Prostate gland (tissue), 2 donors: ENCODE results near the gene NSD2. TPM values are rescaled to one million over a fixed set of nuclear protein-coding genes. Genes with fewer than 3 reads are reported as not detected.

Experiments
- DNase-seq: peaks from one replicate; pipeline ENCODE4 v3.0.0-alpha.2; 2019; ENCODE audit warnings: low spot score
- H3K27ac ChIP-seq, 2 donors: fragments of 200-600 bp; sonication (generic); 2 replicates each; pipeline ENCODE4 v1.5.1; 2017 to 2019
- H3K27me3 ChIP-seq: fragments of 200-600 bp; sonication (generic); replicated peaks from 2 replicates; pipeline ENCODE4 v1.5.1; 2019; ENCODE audit not compliant: insufficient read depth
- H3K36me3 ChIP-seq, 2 donors: fragments of 200-600 bp; sonication (generic); 1 replicate in 1 of 2; 2 replicates in 1 of 2; pipeline versions ENCODE4 v1.5.1 to v1.8.1; 2017 to 2019
- H3K4me1 ChIP-seq: fragments of 200-600 bp; sonication (generic); replicated peaks from 2 replicates; pipeline ENCODE4 v1.5.1; 2019
- H3K4me3 ChIP-seq, 2 donors: fragments of 200-600 bp; sonication (generic); 2 replicates each; pipeline ENCODE4 v1.5.1; 2017 to 2019
- H3K9me3 ChIP-seq: fragments of 200-600 bp; sonication (generic); 2 replicates; pipeline ENCODE4 v1.5.1; 2017
- POLR2A ChIP-seq: fragments of 450-650 bp; IDR thresholded peaks from one replicate; pipeline ENCODE4 v1.6.1; 2016; ENCODE audit warnings: antibody characterized with exemption, mild to moderate bottlenecking
- POLR2AphosphoS5 ChIP-seq: sonication (generic); formaldehyde crosslinking; IDR thresholded peaks from one replicate; pipeline ENCODE4 v1.6.1; 2017; ENCODE audit warnings: antibody characterized with exemption
- WGBS: methylation state at CpG from one replicate; pipeline ENCODE4 v1.1.5; 2018; 5-methylcytosine and 5-hydroxymethylcytosine counted together
- intact Hi-C: fragments of 100-400 bp; cut with DNase I; formaldehyde crosslinking; loops from one replicate; pipeline ENCODE4 v1.14.2; 2022
- total RNA-seq, 2 donors: library from RNA; depleted of rRNA; stranded (reverse); fragments of >200 nt; gene quantifications; one replicate each; pipeline ENCODE4 v1.1.0, GENCODE V29; 2016
- TF ChIP-seq, protein P1 (sequence below), 4 experiments: fragments of 200-600 bp in 2 of 4; fragments of 450-650 bp in 2 of 4; sonication (generic) in 2 of 4; IDR thresholded peaks; 1 replicate in 3 of 4; 2 replicates in 1 of 4; pipeline ENCODE4 v1.5.1; 2016 to 2019; ENCODE audit warnings: antibody characterized with exemption in 4 of 4, mild to moderate bottlenecking in 2 of 4, moderate library complexity in 2 of 4

Gene NSD2
- total RNA-seq, 2 donors from 2014 or later = 18.0 to 75.0 TPM

DNA sequence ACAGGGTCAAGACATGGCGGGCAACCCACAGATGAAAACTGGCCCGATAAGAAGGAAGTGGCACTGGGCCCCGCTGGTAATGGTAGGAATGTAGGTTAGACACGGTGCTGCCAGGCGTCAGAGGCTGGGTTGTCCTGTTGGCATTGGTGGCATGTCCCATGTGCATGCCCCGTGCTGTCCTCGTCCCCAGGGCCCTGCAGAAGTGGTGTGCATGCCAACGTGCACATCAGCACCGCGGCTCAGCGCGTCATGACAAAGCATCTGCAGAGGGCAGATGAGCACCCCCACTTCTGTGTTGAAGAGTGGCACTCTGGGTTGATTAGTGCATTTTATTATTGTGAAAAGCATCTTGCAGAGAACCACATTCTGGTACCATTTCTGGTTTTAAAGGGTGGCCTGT lies 102.0 kb downstream of the NSD2 start:
- H3K36me3 ChIP-seq = no peaks in the 10 kb centered on the region
- no peak overlapping the region for H3K4me3 ChIP-seq
- WGBS = 92% methylated on average over 12 of the region's 12 CpGs
- no peaks in the 10 kb centered on the region for H3K9me3 ChIP-seq
- H3K27ac ChIP-seq = no peak overlapping the region
- DNase-seq = no peak
- H3K4me1 ChIP-seq = no peaks in the 10 kb centered on the region
- TF ChIP-seq, protein P1, sequence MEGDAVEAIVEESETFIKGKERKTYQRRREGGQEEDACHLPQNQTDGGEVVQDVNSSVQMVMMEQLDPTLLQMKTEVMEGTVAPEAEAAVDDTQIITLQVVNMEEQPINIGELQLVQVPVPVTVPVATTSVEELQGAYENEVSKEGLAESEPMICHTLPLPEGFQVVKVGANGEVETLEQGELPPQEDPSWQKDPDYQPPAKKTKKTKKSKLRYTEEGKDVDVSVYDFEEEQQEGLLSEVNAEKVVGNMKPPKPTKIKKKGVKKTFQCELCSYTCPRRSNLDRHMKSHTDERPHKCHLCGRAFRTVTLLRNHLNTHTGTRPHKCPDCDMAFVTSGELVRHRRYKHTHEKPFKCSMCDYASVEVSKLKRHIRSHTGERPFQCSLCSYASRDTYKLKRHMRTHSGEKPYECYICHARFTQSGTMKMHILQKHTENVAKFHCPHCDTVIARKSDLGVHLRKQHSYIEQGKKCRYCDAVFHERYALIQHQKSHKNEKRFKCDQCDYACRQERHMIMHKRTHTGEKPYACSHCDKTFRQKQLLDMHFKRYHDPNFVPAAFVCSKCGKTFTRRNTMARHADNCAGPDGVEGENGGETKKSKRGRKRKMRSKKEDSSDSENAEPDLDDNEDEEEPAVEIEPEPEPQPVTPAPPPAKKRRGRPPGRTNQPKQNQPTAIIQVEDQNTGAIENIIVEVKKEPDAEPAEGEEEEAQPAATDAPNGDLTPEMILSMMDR (IDR thresholded peaks at IDR 0.05) = no peak
- TF ChIP-seq POLR2A (no peak), POLR2AphosphoS5 (no peak)
- H3K27me3 ChIP-seq = no peaks in the 10 kb centered on the region
- intact Hi-C loops = no loop called here

DNA sequence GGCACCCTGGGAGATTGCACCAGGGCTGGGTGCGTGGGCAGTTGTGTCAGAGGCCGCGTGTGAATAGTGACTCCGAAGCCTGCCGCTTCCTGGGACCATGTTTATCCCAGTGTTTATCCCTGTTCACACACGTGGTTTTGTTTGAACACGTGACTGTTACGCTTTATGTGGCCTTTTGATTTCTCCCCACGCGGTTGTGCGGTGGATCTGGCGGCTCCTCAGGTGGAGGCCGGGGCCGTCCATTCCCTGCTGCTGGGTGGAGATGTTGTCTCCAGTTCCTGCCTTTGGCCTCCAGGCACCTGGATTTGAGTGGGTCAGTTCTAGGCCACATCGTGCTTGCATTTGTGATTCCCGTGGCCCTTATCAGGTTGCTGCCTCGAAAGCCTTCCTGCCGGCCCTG lies 102.5 kb downstream of the NSD2 start:
- TF ChIP-seq, protein P1 (IDR thresholded peaks at IDR 0.05) = no peak
- TF ChIP-seq POLR2A = no peak
- no peak for TF ChIP-seq POLR2AphosphoS5

DNA sequence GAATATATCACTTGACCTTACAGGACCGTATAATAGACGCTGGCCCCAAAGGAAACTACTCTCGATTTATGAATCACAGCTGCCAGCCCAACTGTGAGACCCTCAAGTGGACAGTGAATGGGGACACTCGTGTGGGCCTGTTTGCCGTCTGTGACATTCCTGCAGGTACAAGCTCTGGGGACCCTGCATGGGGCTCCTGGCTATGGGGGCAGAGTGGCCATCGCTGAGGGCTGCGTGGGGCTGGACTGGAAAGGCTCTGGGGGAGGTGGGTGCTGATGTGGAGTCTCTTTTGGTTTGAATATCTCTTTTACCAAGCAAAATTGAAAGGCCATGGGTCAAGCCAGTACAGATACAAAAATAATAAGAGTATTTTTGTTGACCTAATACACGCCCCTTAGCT lies 103.6 kb downstream of the NSD2 start:
- Histone ChIP-seq H3K4me1 (no peaks in the 10 kb centered on the region), H3K36me3 (no peaks in the 10 kb centered on the region), H3K9me3 (no peaks in the 10 kb centered on the region), H3K27me3 (no peaks in the 10 kb centered on the region), H3K4me3 (no peak overlapping the region), H3K27ac (no peak overlapping the region)
- DNase-seq = no peak
- intact Hi-C loops = no loop called here
- TF ChIP-seq POLR2A (no peak), POLR2AphosphoS5 (no peak)
- TF ChIP-seq, protein P1 (IDR thresholded peaks at IDR 0.05) = no peak
- WGBS = 94% methylated on average over 8 of the region's 8 CpGs

More for the DNA sequence above, 102.5 kb downstream of the NSD2 start:
- H3K4me1 ChIP-seq = no peaks in the 10 kb centered on the region
- DNase-seq = no peak
- H3K36me3 ChIP-seq = no peaks in the 10 kb centered on the region
- no peak overlapping the region for H3K27ac ChIP-seq
- no peak overlapping the region for H3K4me3 ChIP-seq
- WGBS = 94% methylated on average over 18 of the region's 18 CpGs
- no peaks in the 10 kb centered on the region for H3K27me3 ChIP-seq
- intact Hi-C loops = no loop called here
- H3K9me3 ChIP-seq = no peaks in the 10 kb centered on the region

DNA sequence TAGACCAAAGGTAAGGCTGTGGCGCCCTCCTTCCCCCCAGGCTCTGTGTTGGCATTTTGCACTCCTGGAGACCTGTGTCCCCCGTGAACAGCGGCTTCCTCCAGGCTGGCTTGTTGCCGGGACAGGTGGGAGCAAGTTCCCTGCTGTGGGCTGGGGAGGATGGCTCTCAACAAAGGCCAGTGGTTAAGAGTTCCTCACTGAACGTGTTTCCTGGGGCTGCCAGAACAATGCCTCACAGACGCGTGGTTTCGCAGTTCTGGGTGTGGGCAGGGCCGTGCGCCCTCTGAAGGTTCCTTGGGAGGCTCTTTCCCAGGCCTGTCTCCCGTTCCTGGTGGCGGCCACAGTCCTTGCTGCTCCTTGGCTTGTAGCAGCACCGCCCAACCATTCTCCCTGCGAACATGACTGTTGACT lies 104.2 kb downstream of the NSD2 start:
- H3K36me3 ChIP-seq = no peaks in the 10 kb centered on the region
- TF ChIP-seq, protein P1 (IDR thresholded peaks at IDR 0.05) = no peak
- TF ChIP-seq POLR2AphosphoS5 = no peak
- TF ChIP-seq POLR2A = no peak
- no peak for DNase-seq
- no peak overlapping the region for H3K4me3 ChIP-seq
- WGBS = 89% methylated on average over 14 of the region's 14 CpGs
- no peaks in the 10 kb centered on the region for H3K4me1 ChIP-seq
- H3K27me3 ChIP-seq = no peaks in the 10 kb centered on the region
- no peak overlapping the region for H3K27ac ChIP-seq
- H3K9me3 ChIP-seq = no peaks in the 10 kb centered on the region
- intact Hi-C loops = no loop called here

DNA sequence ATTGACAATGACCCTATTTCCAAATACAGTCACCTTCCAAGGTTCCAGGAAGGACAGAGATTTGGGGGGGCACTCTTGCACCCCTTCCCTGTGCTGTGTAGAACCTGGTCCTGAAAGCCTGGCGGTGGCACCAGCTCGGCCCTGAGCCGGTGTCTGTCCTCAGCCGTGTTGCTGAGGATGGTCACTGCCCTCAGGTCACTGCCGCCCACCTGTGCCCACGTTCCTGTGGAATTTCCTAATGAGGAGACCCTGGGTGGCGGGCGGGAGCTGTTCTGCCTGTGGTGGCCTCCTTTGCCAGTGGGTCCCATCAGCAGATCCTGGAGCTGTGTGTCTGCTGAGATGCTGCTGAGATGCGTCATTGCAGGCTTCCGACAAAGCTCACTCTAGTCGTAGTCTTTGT lies 104.7 kb downstream of the NSD2 start:
- no peak for DNase-seq
- H3K27me3 ChIP-seq = no peaks in the 10 kb centered on the region
- TF ChIP-seq POLR2A = no peak
- TF ChIP-seq, protein P1 (IDR thresholded peaks at IDR 0.05) = no peak
- TF ChIP-seq POLR2AphosphoS5 = no peak
- intact Hi-C loops = no loop called here
- H3K36me3 ChIP-seq = no peaks in the 10 kb centered on the region
- H3K27ac ChIP-seq = no peak overlapping the region
- WGBS = 93% methylated on average over 11 of the region's 11 CpGs
- H3K4me1 ChIP-seq = no peaks in the 10 kb centered on the region
- H3K4me3 ChIP-seq = no peak overlapping the region
- no peaks in the 10 kb centered on the region for H3K9me3 ChIP-seq
